ENCODE results near the gene CEACAM1.
"Not testable (repeated sequence)": the region's sequence is repeated elsewhere in the genome, so short reads cannot be mapped to it uniquely, and the experiment has no call there.

CEACAM1 gene

GRCh38 chr19:42534391-42534790, 6.1 kb upstream of the CEACAM1 start:
- TF ChIP-seq CTCF (IDR thresholded peaks at IDR 0.05; ENCODE audit: insufficient read depth, missing control alignments): no peak
- DNase-seq (ENCODE audit: insufficient read length, low spot score) (no peak), FAIRE-seq (no peak)

GRCh38 chr19:42532891-42533290, 4.6 kb upstream of the CEACAM1 start:
- no peak for FAIRE-seq
- TF ChIP-seq CTCF (IDR thresholded peaks at IDR 0.05; ENCODE audit: insufficient read depth, missing control alignments): no peak
- DNase-seq (ENCODE audit: insufficient read length, low spot score): no peak

GRCh38 chr19:42531313-42531712, 3.0 kb upstream of the CEACAM1 start:
- DNase-seq (ENCODE audit: insufficient read length, low spot score): no peak
- no peak for FAIRE-seq
- no peak for TF ChIP-seq CTCF (IDR thresholded peaks at IDR 0.05; ENCODE audit: insufficient read depth, missing control alignments)

GRCh38 chr19:42529248-42529764, 1.0 kb upstream of the CEACAM1 start:
- FAIRE-seq (no peak), DNase-seq (ENCODE audit: insufficient read length, low spot score) (no peak)
- peak; percentile 64 for TF ChIP-seq CTCF (IDR thresholded peaks at IDR 0.05; ENCODE audit: insufficient read depth, missing control alignments)

- FAIRE-seq (no peak), DNase-seq (ENCODE audit: insufficient read length, low spot score) (no peak)
- no peak for TF ChIP-seq CTCF (IDR thresholded peaks at IDR 0.05; ENCODE audit: insufficient read depth, missing control alignments)
Observed at GRCh38 chr19:42524943-42525342, 3.3 kb downstream of the CEACAM1 start.

GRCh38 chr19:42524250-42524649, 4.0 kb downstream of the CEACAM1 start:
- no peak for DNase-seq (ENCODE audit: insufficient read length, low spot score)
- FAIRE-seq: no peak

GRCh38 chr19:42522262-42522661, 6.0 kb downstream of the CEACAM1 start:
- FAIRE-seq: not testable (repeated sequence)

More at GRCh38 chr19:42524250-42524649, 4.0 kb downstream of the CEACAM1 start:
- no peak for TF ChIP-seq CTCF (IDR thresholded peaks at IDR 0.05; ENCODE audit: insufficient read depth, missing control alignments)

More at GRCh38 chr19:42522262-42522661, 6.0 kb downstream of the CEACAM1 start:
- DNase-seq (ENCODE audit: insufficient read length, low spot score): not testable (repeated sequence)
